CD4-positive, alpha-beta T cell treated with Interleukin-2 at 100 ng/mL for 4 hours (primary cell): ENCODE measurements around the gene DYNC1I1.
"Not testable (repeated sequence)": the region's sequence is repeated elsewhere in the genome, so short reads cannot be mapped to it uniquely, and the experiment has no call there.

ENCODE experiments used
- DNase-seq: peaks from one replicate; pipeline ENCODE4 v3.0.0-alpha.2; 2020; ENCODE audit warnings: low spot score

Gene DYNC1I1

DNA sequence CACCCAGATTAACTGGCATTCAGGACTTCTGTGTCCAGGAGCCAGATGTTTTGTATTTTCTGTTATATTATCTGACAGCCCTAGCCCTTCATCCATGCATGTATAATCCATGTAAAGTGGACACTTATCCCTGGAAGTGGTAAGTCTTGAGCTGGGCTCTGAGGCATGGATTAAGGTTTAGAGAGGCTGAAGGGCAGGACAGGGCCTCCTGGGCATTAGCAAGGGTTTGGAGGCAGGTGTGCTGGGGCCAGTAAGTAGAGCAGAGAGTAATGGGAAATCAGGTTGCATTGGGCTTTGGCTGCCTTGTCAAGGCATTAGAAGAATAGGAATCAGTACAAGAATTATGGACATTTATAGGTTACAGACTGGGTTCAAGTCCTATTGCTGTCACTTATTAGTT, 138.0 kb downstream of the DYNC1I1 start:
- no peak for DNase-seq

DNA sequence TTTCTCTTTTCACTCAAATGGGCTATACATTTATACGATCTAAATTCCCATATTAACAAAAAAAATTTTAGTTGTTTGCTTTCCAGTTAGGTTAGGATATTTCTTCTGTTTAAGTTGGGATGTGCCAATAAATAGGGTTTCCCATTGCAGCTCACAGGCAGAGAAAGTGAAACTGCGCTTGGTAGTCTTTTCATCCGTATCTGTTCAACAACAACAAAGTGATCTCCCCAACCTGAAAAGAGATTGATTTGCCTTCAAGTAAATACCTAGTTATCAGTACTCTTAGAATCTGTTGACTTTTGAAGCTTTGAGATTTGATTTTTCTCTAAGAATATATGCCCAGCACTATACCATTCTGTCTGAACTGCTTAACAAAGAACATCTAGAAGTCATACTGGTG, 143.4 kb downstream of the DYNC1I1 start:
- DNase-seq, result no peak

DNA sequence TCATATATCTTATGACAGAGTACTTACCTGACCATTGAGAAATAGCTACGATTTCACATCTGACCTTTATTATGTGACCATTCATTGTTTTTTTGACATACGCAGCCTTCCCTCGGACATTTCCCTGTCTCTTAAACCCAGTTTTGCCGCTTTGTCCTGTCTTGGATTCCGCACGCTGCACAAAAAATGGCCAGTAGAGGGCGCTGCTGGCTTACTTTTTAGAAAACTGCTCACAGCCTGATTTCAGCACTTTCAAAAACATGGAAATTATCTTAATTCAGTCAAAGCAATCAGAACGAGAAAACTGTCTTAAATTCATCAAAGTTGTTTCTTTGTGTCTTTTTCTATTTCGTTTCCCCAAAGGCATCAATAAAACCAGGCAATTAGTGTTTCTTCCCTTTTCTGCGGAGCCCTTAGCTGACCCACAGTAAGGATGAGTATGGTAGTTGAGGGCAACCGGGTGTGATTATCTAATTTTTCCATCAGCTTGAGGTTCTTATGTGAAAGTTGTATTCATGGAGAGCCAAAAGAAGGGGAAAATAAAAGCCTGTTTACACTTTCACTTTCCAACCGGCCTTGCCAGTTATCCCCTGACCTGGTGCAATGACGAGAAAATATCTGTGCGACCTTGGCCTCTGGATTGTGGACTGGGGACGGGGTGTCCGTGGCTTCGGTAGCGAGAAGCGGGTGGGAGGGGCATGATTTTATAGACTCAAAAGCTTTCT, 144.4 kb downstream of the DYNC1I1 start:
- DNase-seq, result peak; percentile 71

DNA sequence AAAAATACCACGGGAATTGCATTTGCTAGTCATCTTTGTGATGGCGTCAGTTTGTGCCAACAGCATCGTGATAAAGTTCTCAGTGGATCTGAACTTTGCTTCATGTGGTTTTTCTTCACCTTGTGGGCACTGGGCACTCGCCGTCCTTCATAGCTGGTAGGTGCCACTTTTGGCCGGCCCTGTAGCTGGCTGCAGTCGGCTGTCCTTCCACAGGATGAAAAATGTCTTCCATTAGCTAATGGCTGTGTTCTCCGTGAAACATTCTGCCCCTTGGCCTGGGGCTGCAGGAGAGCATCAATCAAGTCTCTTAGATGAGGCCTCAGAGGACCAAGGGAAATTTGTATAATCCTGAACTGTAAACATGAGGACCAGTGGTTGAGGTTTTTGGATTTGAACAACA, 145.3 kb downstream of the DYNC1I1 start:
- DNase-seq, result no peak

DNA sequence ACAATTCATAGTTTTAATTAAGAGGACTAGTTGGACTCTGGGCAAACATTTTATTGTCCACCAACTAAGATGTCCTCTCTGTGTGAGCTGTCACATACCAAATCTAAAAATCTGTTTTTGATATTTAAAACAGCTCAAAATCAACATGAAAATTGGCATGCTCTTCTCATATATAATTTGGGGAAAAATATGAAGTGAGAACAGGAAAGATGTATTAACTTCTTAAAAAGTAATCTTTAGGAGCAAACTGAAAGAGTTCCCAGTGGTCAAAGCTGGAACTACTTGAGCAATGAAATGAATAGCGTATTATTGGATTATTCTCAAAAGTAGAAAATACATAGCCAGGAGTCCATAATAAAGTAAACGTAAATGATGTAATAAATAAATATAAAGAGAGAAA, 147.2 kb downstream of the DYNC1I1 start:
- DNase-seq, result no peak

DNA sequence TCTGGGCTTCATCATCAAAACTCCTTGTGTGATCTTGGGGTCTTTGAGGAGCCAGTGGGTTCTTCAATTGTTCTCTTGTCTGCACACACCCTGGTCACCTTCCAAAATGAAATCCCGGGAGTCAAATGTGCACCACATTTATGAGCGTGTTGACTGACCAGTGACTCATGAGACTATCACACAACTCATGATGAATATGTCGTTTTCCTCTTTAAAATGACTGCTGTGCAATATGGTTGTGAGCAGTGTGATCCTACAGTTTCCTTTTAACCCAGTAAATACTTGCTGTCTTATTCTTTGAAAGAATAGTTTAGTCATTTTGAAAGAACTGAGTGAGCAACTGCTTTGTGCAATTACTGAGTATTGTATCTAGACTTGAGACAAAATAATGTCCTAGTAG, 149.2 kb downstream of the DYNC1I1 start:
- no peak for DNase-seq

DNA sequence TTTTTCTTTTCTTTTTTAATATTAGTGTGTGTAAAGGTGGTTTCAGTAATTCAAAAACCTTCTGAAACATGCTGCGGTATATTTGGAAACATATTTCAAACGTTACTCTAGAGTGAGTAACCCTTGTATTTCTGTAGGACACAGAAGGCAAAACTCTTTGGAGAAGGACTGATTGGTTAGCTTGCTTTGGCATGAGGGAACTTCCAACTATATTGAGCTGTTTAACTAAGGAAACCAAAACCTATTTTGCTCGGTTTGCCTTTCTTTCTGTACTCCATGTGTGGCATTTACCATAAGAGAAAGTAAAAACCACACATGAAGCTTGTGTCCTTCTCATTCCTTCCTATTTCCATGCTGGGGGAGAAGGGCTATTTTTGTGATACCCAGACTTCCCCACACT, 149.8 kb downstream of the DYNC1I1 start:
- no peak for DNase-seq

DNA sequence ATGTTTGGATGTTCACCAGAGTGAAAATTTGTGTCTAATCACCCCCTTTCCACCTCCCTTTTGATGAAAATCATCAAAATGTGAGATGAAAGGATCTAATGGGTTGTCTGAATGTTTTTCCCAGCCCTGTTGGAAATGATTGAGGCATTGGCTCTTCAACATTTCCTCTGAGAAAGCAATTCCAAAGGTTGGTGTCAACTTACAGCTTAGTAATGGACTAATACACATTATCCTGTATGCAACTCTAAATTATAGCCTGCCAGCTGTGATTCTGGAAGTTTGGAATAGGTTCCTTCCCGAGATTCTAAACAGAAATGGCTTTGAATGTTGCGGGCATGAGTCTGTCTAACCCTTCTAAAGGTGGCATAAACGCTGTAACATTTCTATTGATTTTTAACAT, 152.9 kb downstream of the DYNC1I1 start:
- DNase-seq, result no peak

DNA sequence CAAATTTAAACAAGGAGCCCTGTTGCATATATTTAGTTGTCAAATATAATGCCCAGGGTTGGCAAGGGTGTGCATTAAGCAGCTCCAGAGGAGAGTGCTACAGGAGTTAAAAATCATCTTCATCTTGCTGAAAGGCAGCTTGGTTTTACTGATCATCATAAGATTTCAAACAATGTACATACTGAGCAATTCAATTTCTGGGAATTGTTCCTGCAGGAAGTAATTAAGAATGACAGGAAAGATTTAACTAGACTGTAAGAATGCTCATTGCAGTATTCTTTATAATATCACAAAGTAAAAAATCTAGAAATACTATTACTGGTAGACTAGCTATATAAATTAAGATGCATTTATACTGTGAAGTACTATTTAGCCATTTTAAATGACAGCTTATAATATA, 153.6 kb downstream of the DYNC1I1 start:
- no peak for DNase-seq

DNA sequence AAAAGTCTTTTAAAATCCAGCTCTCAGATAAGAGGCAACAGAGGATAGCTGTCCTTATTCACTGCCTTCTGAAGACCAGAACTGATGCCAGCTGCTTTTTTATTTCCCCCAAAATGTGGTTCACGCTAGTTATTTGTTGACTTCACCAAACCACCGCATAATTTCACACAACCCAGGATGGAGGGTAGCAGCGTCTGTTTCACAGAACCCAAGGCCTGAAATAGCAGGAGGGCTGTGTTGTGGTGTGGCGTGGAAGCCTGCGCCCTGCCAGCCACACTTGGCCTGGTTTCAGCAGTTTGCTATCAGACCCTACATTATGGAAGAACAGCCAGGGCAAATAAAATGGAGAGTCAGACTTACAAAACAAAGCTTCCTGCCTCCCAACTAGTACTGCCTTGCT, 155.4 kb downstream of the DYNC1I1 start:
- no peak for DNase-seq

DNA sequence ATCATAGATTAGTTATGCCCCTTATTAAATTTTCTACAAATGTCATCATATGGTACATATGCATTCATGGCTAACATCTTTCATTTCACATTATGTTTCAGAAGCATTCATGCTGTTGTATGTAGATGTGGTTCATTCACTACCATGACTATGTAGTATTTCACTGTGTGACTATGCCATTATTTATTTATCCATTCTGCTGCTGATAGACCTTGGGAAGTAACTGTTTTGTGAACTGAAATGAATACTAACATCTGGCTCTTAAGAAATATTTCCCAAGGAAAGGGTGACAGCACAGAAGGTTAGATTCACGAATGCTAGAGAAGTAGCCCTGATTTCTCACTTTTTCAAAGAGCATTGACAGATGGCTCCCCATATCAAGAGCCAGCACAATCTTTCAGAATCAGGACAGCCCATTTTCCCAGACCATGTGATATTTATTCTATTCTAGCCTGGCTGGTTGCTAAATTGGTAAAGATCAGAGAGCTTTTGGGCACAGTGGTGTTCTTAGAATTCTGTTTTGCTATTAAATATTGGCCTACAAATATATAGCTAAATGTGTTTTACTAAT, 157.4 kb downstream of the DYNC1I1 start:
- DNase-seq, result no peak

DNA sequence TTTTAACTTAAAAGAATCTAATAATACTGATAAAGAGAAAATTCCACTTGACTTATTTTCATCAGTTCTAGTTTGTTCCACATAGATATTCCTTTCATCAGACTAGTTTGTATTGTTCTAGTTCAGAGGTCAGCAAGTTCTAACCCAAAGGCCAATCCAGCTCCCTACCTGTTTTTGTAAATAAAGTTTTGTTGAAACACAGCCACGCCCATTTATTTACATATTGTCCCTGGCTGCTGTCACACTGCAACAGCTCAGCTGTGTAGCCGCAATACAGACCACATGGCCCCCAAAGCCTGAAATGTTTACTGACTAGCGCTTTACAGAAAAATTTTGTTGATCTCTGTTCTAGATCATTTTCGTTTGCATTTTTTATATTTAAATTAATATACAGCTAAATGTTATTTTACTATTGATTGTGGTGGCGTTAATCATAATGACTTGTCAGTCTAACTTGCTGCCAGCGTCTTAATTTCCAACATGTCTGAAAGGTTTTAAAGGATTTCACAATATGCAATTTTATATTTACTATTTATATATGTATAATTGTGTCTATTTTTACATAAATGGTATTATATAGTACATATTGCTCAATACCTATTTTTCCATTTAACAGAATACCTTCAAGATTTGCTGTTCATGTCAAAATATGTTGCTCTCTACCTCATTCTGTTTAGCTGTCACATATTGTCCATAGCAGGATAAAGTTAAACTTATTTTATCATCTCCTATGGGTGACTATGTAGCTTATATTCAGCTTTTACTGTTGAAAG, 159.3 kb downstream of the DYNC1I1 start:
- DNase-seq, result no peak

DNA sequence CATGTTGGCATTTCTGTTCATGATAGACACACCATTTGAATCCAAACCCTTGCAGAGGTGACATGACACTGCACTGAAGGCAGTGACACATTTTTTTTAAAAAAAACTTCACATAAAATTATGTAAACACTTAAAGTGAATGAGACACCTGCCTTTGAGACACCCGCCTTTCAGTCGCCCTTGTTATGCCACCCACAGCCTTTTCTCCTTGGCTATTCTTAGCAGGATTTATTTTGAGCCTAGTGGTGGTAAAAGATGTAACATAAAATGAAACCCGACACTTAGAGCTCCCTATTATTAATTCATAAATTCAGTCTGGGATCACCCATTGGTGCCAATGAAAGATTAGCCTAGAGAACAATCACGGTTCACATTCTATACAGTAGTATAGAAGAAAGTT, 161.3 kb downstream of the DYNC1I1 start:
- DNase-seq, result no peak

DNA sequence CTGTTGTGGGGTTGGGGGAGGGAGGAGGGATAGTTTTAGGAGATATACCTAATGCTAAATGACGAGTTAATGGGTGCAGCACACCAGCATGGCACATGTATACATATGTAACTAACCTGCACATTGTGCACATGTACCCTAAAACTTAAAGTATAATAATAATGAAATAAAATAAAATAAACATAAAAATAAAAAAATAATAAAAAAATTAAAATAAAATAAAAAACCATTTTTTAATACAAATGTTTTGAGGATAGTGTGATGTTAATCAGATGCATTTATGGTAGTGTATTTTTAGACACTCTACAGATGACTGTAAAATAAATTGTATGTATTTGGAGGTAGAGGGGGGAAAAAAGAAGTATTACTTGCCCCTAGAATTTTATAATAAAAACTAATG, 172.5 kb downstream of the DYNC1I1 start:
- not testable (repeated sequence) for DNase-seq

DNA sequence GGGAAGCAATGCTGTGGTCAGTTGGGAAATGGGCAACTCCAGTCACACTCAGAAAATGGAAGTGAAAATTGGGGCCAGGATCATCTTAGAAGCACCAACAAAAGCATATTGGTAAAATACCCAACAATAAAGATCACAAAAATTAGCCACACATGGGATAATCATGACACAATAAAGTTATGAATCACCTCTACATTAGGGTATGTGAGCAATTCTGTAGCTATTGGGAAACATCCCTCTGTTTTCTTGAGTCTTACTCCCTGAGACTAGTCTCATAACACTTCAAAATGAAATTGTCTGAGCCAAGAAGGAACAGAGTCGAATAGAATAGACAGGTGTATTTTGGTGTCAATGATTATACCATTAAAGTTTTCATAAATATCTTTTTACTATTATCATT, 178.3 kb downstream of the DYNC1I1 start:
- no peak for DNase-seq

DNA sequence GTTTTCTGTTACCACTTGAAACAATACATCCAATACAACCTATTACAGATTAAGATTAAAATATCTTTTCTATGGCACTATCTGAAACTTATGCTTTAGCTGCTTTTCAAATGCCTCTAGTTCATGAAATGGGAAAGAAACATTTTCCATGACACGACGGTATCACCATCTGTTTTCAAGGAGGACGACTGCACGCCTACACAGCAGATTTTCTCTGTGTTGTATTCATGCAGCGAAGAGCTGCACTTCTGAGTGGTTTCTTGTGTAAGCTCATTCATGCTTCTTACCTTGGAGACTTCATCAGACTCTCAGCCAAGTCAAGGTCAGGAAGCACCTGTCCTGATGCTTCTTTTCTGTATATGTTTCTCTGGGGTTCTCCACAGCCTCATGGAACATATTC, 179.2 kb downstream of the DYNC1I1 start:
- DNase-seq, result no peak

DNA sequence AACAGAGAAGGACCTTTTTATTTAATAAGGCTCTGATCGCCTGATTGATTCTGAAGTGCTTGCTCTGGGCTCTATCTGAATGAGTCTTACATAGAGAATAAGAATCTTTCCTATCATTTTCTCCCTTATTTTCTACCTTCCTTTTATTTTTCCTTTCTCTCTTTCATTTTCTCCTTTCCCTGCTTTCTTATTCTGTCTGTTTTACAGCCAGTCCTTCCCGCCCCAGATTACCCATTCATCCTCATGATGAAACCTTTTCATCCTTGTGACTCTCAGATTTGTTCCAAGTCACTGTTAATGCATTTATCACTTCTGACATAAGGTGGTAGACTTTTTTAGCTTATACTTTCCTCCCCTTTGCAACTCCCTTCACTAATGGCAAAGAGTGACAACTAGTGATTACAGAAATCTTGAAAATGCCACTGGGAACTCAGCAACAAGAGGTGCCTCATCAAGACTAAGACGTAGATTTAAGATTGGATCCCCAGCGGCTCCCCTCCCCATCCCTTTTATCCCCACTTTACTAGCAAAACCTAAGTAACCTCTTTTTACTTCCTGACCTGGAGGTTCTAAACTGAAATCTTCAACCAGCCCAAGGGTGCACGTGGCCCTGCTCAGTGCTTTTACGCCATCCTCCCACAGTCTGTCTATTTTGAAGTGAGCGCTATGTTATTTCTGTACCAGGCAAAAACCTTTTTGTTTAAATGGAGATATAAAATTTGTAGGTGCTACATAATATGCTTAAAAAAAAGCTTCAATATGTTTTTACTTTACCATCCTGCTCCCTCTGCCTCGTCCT, 179.8 kb downstream of the DYNC1I1 start:
- no peak for DNase-seq

DNA sequence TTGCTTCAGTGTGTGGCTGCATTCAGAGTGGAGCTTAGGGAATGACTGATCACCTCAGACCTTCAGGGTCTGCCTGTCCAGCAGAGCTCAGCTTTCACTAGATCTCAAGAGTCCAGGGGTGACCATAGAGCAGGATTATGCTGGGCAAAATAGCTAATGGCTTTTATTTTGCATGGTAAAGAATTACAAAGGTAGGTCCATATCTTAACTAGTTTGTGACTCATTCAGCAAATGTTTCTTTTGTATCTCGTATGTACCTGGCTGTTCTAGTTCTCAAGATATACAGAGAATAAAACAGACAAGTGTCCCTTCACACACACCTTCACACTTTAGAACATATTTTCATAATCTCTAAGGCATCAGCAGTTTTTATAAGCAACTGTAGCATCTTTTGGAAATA, 180.5 kb downstream of the DYNC1I1 start:
- DNase-seq, result no peak

DNA sequence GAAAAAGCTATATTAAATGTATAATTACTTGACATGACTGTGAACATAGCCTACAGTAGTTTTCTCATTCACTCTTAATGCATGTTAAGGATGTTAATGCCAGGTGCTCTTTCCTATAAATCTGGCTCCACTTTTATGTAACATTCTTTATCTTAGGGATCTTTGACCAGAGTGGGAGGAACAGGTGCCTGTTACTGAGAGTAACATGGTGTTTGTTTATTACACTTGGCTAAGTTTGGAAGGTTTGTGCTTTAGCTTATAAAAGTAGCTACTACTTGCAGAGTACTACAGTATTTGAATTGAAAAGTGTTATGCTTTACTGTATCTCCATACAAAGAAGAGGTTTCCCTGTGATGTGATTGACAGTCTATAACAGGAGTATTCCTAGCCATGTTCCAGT, 183.4 kb downstream of the DYNC1I1 start:
- no peak for DNase-seq

DNA sequence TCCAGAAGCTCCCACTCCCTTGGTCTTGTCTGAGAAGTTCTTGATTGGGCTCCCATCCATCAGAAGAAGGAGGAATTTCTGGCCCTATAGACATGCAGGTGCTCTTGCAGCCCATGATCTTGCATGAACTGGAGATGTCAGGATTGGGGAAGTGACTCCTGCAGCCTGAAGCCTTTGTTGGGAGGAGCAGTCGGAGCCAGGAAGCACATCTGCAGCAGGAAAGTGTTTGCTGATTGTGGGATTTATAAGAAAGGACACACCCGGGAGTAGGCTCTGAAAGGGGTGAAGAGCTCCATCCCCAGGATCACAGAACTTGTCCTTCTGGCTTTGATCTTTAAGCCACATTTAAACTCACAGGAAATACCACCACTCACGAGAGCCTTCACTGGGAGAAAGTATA, 185.2 kb downstream of the DYNC1I1 start:
- no peak for DNase-seq

DNA sequence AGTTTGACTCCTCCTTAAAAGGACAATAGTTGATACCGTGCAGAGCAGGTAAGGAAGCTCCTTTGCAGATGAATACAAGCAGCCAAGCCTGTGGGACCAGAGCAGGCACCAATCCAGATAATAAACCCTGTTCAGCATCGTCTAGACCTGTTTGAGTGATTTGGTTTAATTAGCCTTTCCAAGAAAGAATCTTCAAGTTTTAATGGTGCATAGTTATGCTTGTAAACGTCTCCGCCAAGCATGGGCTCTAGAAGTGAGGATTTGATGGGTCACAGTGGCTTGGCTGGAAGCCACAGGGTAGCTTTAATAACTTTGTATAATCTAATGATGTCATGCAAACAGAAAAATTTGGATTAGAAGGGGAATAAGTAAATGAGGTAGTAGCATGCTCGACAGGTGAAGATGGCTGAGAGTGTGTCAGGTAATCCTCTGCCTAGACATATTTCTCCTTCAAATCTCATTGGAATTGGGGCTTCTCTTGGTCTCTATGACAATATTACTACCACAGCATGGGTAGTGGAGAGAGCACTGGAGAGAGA, 188.4 kb downstream of the DYNC1I1 start:
- no peak for DNase-seq

DNA sequence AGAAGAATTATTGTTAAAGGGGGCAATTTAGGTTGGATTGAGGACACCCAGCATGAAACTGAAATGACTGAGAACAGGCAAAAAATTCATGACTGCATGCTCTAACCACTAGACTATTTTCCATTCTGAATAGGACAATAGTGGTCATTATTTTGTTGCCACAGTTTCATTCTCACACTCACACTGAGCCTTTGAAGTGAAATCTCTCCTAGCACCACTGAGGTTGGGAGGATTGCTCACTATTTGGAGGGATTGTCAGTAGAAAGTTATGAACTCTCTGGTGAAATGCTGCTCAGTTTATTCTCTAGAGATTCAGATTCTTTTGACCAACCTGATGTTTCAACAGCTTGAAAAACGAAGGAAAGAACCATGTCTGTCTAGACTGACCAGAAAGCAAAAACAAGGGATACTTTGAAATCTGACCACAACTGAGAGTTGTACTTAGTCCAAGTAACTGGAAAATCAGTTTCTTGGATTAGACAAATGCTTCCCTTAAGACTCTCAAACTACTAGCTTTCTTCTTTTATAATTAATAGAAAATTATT, 191.2 kb downstream of the DYNC1I1 start:
- no peak for DNase-seq
